Measurements from ENCODE around the gene G2E3. TPM values are rescaled to one million over a fixed set of nuclear protein-coding genes. Genes with fewer than 3 reads are reported as not detected.

The G2E3 gene
- total and polyA plus RNA-seq, 2 experiments from 2014 or later: 67.4 to 113 TPM

DNA sequence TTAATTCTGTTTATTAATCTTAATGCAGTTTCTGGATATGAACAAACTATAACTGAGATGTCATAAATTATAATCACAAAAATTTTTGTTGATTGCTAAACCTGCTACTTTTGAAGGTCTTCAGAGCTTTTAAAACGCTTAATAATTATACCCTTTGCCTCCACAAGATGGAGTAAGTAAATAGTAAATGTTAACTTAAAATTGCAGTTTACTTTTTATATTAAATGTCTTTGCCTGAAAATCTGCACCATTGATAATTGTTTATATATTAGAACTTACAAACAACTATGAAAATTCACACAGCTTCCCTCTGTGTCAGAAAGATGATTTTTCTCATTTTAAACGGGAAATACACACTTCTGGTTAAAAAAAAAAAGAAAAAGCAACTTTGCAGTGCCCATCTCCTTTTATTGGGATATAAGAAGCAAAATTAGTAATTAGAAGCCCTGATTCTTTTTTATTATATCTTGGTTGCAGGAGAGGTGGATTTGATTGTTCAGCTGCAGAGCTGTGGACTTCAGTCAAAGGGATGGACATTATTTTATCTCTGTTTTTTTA, 98.7 kb downstream of the G2E3 start:
- Histone ChIP-seq H3F3A (replicated peaks; ENCODE audit: low read depth) (no peaks in the 10 kb centered on the region), H3K27me3 (ENCODE audit: insufficient read depth) (no peaks in the 10 kb centered on the region), H3K79me2 (replicated peaks; ENCODE audit: insufficient read depth) (no peaks in the 10 kb centered on the region), H3K27ac (ENCODE audit: low read depth) (no peak overlapping the region), H3K4me2 (no peak overlapping the region), H2AFZ (no peak overlapping the region), H3K9me2 (ENCODE audit: insufficient read depth) (no peaks in the 10 kb centered on the region), H3K4me3 (no peak overlapping the region), H3K4me1 (ENCODE audit: insufficient read depth) (no peaks in the 10 kb centered on the region), H4K20me1 (replicated peaks; ENCODE audit: insufficient read depth) (no peaks in the 10 kb centered on the region), H3K36me3 (ENCODE audit: insufficient read depth) (peaks cover 13% of the 10 kb centered on the region; the same call in 1 of the 2 replicates)
- Mint-ChIP-seq H3K4me3 (no peak overlapping the region), H3K36me3 (ENCODE audit: low read depth) (peaks cover 18% of the 10 kb centered on the region), H3K4me1 (no peaks in the 10 kb centered on the region), H3K27me3 (ENCODE audit: insufficient read depth, low read depth, poor library complexity) (no peaks in the 10 kb centered on the region), H3K27ac (no peak overlapping the region), H3K9me3 (no peaks in the 10 kb centered on the region)
- DNase-seq (ENCODE audit: low spot score) (peak; percentile 39), ATAC-seq (no peak)
- TF ChIP-seq CREB1 (CRISPR knock-in tag; IDR thresholded peaks at IDR 0.05; ENCODE audit: low read depth) (no peak), CTCF (conservative IDR thresholded peaks at IDR 0.05; ENCODE audit: low read depth in 2 of 2) (peak in 1 of 2 experiments; percentile 53; a peak in 3 of 4 replicates)

- Mint-ChIP-seq H3K36me3 (ENCODE audit: low read depth) (peaks cover 15% of the 10 kb centered on the region; the same call in 2 of the 3 replicates), H3K4me3 (no peak overlapping the region), H3K9me3 (no peaks in the 10 kb centered on the region), H3K4me1 (no peaks in the 10 kb centered on the region), H3K27ac (no peak overlapping the region), H3K27me3 (ENCODE audit: insufficient read depth, low read depth, poor library complexity) (no peaks in the 10 kb centered on the region)
- H3K27ac ChIP-seq (ENCODE audit: low read depth): no peak overlapping the region
- no peak overlapping the region for H2AFZ ChIP-seq
- no peak overlapping the region for H3K4me2 ChIP-seq
- no peaks in the 10 kb centered on the region for H3K79me2 ChIP-seq (replicated peaks; ENCODE audit: insufficient read depth)
- H3K27me3 ChIP-seq (ENCODE audit: insufficient read depth): no peaks in the 10 kb centered on the region
- no peaks in the 10 kb centered on the region for H3F3A ChIP-seq (replicated peaks; ENCODE audit: low read depth)
- DNase-seq (ENCODE audit: low spot score) (no peak), ATAC-seq (no peak)
- H3K4me1 ChIP-seq (ENCODE audit: insufficient read depth): no peaks in the 10 kb centered on the region
- 0 out of 2 replicates have a peak, but pooled peaks cover 8% of the 10 kb centered on the region for H3K36me3 ChIP-seq (ENCODE audit: insufficient read depth)
- TF ChIP-seq EZH2phosphoT487 (IDR thresholded peaks at IDR 0.05; ENCODE audit: unreplicated experiment): no peak
- TF ChIP-seq CREB1 (CRISPR knock-in tag; IDR thresholded peaks at IDR 0.05; ENCODE audit: low read depth): no peak
- TF ChIP-seq REST (IDR thresholded peaks at IDR 0.05; ENCODE audit: unreplicated experiment): no peak
- no peaks in the 10 kb centered on the region for H3K9me2 ChIP-seq (ENCODE audit: insufficient read depth)
- H3K4me3 ChIP-seq: no peak overlapping the region
- no peaks in the 10 kb centered on the region for H4K20me1 ChIP-seq (replicated peaks; ENCODE audit: insufficient read depth)
Measured at GRCh38 chr14:30658645-30659044, 99.7 kb downstream of the G2E3 start.
